Dermis microvascular lymphatic vessel endothelial cell (primary cell): Measurements from ENCODE around the gene HSPA4. TPM values are rescaled to one million over a fixed set of nuclear protein-coding genes. Genes with fewer than 3 reads are reported as not detected.
A peak's percentile ranks its signal among the peaks of the same experiment; 100 is the strongest.
"Not testable (repeated sequence)": the region's sequence is repeated elsewhere in the genome, so short reads cannot be mapped to it uniquely, and the experiment has no call there.

ENCODE experiments used
- DNase-seq, 2 donors: peaks; one replicate each; pipeline versions ENCODE4 v3.0.0 to v3.0.0-alpha.2; 2010; ENCODE audit warnings: low read depth in 2 of 2
- total RNA-seq: library from RNA; depleted of rRNA; stranded (reverse); fragments of >200 nt; gene quantifications from 2 replicates; pipeline ENCODE4 v1.2.1, GENCODE V29; 2014

HSPA4 gene
- total RNA-seq = 88.2 and 89.5 TPM in 2 replicates

DNA sequence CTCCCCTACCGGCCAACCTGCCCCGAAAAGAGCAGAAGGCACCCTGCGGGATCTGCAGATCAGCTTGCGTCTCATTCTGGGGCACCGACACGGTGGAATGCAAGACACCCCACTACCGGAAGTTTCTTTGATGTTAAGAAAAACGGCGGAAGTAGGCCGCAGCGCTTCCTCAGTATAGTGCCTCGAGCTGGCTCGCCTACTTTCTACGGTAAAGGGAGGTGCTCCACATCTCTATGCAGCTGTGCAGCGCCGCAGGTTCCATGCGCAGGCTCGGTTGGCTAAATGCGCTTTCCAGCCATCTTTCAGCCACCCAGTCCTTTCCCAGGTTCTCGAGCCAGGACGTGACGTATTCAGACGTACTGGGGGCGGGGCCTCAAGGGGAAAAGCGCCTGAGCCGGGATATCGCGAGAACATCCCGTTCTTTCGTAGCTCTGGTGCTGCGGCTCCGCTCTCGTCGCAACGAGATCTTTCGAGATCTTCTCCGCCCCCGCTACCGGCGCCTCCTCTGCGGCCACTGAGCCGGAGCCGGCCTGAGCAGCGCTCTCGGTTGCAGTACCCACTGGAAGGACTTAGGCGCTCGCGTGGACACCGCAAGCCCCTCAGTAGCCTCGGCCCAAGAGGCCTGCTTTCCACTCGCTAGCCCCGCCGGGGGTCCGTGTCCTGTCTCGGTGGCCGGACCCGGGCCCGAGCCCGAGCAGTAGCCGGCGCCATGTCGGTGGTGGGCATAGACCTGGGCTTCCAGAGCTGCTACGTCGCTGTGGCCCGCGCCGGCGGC is at the start of gene HSPA4:
HSPA4 (plus strand) TSS at position 472 of the 775 bp plus-strand sequence; CDS start at position 710, 238 bp downstream.
- peak; percentile 97 to 99 for DNase-seq

DNA sequence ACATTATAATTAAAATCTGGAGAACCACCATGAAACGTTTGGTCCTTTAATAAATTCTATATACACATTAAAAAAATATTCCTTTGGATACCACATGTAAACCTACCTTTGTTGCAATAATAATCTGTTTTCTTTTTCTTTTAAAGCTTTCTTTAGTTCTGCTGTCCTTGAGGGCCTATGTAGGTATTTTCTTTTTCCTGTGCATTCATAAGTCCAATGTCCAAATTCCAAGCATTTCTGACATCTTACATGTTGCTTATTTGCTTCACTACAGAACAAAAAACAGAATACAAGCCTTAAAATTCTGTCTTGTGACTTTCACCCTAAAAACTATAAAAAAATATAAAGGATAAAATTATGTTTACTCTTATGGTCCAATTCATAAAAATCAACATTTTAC is 45.2 kb upstream of the HSPA4 start:
- DNase-seq = no peak

DNA sequence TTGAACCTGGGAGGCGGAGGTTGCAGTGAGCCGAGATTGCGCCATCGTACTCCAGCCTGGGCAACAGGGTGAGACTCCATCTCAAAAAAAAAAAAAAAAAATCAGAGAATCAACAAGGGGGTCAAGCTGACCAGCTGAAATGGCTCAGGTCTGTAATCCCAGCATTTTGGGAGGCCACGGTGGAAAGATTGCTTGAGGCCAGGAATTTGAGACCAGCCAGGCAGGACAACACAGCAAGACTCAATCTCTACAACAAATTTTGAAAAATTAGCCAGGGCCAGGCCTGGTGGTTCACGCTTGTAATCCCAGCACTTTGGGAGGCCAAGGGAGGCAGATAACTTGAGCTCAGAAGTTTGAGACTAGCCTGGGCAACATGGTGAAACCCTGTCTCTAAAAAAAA is 43.4 kb upstream of the HSPA4 start:
- DNase-seq = not testable (repeated sequence)

DNA sequence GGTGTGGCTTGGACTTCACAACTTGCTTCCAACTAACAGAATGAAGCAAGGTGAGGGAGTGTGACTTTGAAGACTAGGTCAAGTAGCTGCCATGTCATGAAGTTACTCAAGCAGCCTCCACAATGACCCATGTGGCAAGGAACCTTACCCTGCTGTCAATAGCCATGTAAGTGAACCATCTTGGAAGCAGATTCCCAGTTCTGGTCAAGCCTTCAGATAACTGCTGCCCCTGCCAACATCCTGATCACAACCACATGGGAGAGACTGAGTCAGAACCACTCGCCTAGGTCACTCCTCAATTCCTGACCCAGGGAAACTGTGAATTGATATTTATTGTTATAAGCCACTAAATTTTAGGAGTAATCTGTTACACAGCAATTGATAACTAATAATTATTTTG is 36.3 kb upstream of the HSPA4 start:
- DNase-seq = no peak

DNA sequence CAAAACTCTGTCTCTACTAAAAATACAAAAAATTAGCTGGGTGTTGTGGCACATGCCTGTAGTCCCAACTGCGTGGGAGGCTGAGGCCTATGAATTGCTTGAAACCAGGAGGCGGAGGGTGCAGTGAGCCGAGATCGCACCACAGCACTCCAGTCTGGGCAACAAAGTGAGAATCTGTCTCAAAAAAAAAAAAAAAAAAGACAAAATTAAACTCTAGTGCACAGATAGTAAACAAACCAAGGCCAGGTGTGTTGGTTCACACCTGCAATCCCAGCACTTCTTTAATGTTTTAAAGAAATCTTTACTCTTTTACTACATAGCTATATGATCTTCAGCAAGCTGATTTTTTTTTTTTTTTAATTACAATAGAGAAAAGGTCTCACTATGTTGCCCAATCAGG is 33.8 kb upstream of the HSPA4 start:
- DNase-seq = no peak

DNA sequence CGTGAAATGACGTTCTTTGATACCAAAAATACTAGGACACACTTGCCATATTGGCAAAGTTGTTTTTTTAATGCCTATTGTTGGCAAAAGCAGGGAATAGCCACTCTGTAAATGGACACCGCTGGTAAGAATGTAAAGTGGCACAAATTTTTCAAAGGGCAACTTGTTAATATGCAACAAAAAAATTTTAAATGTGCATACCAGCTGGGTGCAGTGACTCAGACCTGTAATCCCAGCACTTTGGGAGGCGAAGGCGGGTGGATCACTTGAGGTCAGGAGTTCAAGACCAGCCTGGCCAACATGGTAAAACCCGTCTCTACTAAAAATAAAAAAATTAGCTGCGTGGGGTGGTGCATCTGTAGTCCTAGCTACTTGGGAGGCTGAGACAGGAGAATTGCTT is 32.3 kb upstream of the HSPA4 start:
- not testable (repeated sequence) for DNase-seq

DNA sequence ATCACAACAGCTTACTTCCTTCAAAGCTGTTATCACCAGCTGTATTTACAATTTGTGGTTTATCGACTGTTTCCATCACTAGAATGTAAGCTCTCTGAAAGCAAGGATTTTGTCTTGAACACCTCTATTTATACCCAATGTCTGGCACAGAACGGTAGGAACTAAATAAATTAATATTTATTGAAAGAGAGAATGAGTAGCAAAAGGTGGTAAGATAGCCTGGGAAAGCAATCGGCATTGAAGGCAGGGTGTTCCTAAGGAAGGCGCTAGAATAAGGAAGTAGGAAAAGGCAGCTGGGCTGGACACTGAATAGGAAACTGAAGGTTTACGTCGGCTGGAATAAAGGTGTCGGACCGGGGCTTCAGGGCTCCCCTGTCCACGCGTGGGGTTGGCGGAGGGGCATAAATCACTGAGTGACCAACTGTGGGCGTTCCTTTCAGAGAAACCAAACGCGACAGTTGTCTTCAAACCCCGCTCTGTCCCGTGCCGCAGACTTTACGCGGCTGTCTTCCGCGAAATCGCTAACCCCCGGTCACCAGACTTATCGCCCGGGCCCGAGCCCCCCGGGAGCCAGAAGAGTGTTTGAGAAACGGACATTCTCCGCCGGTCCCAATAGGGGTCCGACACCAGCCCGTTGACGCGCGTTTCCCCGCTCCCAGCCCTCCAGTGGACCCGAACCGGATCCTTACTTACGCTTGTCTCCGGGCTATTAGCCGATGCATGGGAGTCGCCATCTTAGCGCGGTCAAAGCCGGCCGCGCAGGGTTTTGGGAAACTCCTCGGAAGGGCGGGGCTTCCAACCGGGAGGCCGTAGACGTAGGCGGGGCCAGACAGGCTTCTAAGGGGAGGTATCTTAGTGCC is 25.8 kb upstream of the HSPA4 start, which contains the start of gene ZCCHC10:
ZCCHC10 (minus strand) TSS at position 746 of the 860 bp plus-strand sequence; CDS start at position 734, 12 bp downstream.
- DNase-seq = peak in 1 of 2 donors; percentile 94

DNA sequence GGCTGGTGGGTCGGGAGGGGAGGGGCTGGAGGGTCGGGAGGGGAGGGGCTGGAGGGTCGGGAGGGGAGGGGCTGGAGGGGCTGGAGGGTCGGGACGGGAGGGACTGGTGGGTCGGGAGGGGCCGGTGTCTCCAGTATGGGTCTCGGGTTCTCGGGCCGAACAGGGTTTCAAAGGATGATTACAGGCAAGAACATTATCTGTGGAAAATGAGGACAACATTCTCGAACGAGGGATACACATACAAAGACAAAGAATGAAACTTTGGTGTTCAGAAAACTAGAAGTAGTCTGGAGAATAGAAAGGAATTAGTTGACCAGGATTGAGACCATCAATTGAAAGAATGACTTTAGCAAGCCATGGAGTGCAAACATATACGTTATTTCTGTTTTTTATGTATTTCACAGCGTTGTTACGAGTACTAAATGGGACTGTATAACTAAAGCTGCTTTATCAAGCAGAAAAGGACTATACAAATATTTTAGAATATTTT is 25.1 kb upstream of the HSPA4 start:
- DNase-seq = no peak

DNA sequence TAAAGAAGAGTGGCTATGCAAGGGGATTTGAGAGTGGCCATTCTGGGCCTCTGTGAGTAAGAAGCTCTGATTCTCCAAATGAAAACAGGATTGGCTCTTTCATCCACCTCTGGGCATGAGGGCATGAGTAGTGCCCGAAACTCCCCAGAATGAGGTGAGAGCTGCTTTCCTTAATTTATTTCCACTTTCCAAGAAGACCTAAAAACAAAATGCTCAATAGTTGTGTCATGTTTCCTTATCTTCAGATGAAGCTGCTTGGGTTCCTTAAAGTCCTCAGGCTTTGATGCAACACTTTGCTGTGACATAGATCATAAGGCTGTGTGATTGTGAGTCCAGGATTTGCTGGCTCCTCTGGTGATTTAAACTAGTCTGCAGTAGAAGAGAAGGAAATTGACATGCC is 22.4 kb upstream of the HSPA4 start:
- DNase-seq = no peak

DNA sequence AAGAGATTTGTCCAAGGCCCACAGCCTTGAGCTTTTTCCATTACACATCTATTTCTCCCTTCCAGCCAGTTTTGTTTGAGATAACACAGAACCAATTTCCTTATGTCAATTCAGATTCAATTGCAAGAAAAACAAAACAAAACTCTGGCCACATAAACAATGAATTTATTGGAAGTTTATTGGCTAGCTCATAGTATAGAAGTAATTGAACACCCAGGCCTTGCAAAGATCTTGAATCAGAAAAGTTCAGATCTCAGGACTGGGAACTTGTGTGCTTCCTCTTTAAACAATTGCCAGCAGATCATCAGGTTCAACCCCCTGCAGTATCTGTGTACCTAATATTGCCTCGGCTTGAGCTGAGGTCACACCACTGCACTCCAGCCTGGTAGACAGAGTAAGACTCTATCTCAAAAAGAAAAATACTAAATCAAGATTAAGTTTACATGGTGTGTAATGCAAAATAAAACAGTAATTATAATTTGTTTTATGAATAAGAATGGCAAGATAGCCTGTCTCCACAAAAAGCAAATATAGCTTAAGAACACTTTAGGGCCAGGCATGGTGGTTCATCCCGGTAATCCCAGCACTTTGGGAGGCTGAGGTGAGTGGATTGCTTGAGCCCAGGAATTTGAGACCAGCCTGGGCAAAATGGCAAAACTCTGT is 21.3 kb upstream of the HSPA4 start:
- DNase-seq = no peak

DNA sequence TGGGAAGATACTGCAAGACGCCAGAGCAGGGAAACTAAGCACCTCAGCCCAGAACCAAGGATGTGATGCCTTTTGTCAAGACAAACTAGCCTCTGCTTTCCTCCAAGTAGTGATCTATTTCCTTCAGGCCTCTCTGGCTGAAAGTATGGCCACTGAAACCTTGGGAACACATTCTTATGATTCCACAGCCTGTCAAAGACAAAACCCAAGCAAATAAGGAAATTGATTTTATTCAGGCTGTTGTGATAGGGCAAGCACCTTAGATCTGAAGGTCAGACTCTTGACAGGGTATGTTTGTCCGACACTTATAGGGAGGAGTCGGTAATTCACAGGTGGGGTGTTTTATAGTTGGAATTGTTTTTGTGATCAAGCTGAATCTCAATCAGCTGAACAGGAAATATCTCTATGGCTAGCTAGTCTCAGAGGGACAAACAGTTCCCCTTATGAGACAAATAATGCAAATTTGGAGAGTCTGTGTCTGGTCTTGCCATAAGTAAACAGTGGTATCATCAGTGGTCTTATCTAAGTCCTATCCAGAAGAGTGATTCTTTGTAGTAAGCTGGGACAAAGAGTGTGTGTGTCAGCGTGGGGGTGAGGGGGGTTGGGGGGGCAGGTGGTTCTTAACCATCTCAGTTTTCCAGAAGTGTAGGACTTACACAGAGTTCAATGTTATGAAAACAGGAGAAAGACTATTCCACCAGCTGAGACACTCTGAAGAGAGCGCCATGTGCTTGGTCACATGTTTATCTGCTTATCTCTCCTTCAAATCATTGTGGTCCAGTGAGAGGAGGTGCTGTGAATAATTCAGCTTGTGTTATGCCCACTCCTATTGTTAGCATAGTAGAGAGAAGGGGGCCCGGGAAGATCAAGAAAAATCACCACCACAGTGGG is 18.7 kb upstream of the HSPA4 start:
- DNase-seq = no peak

DNA sequence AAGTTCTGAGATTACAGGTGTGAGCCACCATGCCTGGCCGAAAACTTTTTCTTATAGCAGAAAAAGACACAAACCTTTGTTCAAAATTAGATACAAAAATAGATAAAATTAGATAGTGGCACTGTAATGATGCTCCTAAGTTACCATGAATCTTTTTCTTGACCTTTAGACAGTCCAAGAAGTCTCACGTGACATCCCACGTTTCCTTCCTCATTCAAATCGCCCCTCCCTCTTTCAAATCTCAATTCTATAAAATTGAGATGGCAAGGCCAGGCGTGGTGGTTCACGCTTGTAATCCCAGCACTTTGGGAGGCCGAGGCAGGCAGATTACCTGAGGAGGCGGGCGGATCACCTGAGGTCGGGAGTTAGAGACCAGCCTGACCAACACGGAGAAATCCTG is 17.7 kb upstream of the HSPA4 start:
- no peak for DNase-seq

DNA sequence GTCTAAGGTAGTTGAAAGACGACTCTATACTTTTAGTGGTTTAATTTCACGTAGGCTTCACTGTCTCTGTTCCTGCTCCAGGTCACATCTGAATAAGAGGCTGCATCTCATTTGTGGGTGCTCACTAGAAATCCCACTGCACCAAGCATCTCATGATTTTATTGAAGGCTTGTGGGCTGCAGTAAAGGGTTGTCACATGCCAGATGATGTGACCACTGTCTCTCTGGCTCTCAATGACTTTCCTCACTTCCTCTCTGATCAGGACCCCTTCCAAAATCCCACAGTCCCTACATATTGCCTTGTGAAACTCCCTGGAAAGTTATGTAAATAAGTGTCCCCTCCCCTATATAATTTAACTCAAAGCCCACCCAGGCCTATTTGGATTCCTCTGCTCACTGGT is 16.6 kb upstream of the HSPA4 start:
- DNase-seq = no peak

DNA sequence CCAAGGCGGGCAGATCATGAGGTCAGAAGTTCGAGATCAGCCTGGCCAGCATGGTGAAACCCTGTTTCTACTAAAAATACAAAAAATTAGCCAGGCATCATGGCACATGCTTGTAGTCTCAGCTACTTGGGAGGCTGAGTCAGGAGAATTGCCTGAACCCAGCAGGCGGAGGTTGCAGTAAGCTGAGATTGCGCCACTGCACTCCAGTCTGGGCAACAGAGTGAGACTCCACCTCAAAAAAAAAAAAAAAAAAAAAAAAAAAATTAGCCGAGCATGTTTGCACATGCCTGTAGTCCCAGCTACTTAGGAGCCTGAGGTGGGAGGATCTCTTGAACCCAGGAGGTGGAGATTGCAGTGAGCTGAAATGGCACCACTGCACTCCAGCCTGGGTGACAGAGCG is 15.1 kb upstream of the HSPA4 start:
- not testable (repeated sequence) for DNase-seq

DNA sequence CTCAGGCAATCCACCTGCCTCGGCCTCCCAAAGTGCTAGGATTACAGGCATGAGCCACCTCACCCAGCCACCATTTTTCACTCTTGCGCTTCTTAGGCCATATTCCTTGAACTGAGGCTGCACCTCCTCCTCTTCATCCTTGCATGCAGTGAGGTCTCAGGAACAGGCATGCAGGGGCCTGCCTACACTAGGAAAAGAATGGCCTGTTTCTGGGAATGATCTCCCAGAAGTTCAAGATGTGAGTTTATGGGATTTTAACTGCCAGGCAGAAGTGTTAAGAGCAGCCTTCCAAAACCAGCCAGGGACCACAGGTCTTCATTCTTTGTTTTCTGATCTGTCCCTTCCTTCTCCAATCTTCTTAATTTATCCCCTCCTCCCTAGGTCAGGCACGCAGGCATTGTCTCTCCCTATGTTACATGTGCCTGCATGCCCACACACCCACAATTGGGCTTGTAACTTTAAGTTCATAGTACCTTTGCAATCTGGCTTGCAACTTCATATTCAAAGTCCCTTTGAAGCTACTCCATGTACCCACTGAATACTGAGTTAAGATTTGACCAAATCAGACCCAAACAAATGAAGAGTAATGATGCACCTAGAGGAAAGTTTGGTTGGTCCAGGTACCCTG is 10.5 kb upstream of the HSPA4 start:
- no peak for DNase-seq

DNA sequence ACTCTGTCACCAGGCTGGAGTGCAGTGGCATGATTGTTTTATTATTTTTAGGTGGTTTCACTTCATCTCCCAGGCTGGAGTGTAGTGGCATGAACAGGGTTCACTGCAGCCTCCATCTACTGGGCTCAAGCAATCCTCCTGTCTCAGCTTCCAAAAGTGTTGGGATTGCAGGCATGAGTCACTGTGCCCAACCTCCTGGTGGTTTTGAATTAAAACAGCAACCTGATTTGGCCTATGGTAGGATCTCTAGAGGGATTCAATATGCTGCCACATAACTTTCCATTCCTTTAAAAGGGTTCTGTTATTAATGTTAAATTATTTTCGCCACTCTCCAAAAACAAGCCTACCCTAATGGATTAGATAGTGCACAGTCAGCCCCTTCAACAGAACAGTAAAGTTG is 9.9 kb upstream of the HSPA4 start:
- DNase-seq = no peak

DNA sequence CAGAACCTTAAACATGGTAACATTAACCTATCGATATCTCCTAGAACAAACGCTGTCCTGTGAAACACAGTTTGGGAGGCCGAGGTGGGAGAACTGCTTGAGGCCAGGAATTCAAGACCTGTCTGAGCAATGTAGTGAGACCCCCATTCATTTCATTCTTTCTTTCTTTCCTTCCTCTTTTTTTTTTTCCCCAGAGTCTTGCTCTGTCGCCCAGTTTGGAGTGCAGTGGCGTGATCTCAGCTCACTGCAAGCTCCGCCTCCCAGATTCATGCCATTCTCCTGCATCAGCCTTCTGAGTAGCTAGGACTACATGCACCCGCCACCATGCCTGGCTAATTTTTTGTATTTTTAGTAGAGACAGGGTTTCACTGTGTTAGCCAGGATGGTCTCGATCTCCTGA is 5.3 kb upstream of the HSPA4 start:
- DNase-seq = not testable (repeated sequence)

DNA sequence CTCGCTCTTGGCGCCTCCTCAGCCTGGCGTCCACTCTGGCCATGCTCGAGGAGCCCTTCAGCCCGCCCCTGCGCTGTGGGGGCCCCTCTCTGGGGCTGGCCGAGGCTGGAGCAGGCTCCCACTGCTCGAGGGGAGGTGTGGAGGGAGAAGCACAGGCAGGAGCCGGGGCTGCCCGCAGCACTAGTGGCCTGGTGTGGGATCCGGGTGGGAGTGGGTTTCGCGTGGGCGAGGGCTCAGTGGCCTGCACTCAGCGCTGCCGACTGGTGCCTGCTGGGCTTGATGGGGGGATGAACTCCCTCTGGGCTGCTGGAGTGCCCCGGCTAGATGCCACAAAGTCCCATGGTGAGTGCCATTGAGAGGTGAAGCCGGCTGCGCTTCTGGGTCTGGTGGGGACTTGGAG is 4.4 kb upstream of the HSPA4 start:
- DNase-seq = no peak

DNA sequence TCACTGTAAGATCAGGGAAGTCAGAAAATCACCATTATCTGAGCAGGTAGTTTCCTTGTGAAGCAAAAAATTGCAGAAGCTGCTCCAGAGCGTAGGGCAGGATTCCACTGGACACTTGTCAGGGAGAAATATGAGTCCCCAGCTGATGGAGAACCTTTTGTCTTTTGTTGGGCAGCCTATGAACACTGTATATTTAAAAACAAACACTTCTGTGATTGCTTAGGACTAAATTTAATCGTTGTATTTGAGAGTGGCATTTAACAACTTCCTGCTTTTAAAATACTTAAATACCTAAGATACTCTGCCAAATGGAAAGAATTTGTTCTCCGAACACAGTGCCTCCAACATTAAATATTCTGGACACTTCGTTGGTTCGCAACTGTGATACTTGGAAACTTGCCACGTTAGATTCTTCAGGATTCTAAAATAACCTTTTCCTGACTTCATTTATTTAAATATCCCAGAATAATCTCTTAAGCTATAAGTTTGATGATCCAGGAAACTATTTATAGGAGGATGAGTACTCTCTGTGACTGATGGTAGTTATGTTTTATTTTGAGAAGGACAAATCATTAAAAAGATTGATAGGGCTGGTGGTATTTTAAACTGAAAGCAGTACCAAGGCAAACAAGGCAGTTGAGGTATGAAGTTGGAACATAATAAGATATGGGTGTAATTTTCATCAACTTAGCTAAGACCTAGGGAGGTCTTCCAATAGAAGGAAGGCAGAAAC is 2.7 kb upstream of the HSPA4 start:
- DNase-seq = peak in 1 of 2 donors; percentile 49

DNA sequence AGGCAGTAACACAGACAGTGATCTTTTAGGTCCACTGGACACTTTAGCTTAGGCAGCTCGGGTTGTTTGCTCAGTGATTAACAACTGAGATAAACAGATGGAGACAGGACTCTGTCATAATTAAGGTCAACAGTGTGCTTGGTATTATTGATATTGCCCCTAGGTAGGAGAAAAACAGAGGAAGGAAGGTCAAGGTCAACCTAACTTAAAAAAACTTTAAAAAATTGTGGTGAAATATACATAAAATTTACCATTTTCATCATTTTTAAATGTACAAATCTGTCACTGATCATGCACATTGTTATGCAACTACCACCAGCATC is 2.1 kb upstream of the HSPA4 start:
- DNase-seq = peak in 1 of 2 donors; percentile 50
